Smooth muscle cell (in vitro differentiated cells): Measurements from ENCODE around the gene SCLT1. TPM values are rescaled to one million over a fixed set of nuclear protein-coding genes. Genes with fewer than 3 reads are reported as not detected.

Source experiments
- DNase-seq: peaks from one replicate; lab custom pipeline; 2025; ENCODE audit not compliant: unreplicated experiment; lab: John Stamatoyannopoulos, UW
- H2AFZ ChIP-seq: fragments of 200-600 bp; sonication (generic); 2 replicates; pipeline ENCODE4 v1.6.0; 2016; ENCODE audit warnings: antibody characterized with exemption, low read depth, mild to moderate bottlenecking
- H3F3A ChIP-seq: fragments of 200-600 bp; sonication (generic); 2 replicates; pipeline ENCODE4 v1.6.0; 2017; ENCODE audit warnings: antibody characterized with exemption, low read depth
- H3K27ac ChIP-seq: fragments of 200-600 bp; sonication (generic); 2 replicates; pipeline ENCODE4 v1.5.1; 2016; ENCODE audit warnings: low read depth, mild to moderate bottlenecking
- H3K27me3 ChIP-seq: fragments of 200-600 bp; sonication (generic); 2 replicates; pipeline ENCODE4 v1.6.1; 2016; ENCODE audit warnings: low read depth, mild to moderate bottlenecking
- H3K36me3 ChIP-seq: fragments of 200-600 bp; sonication (generic); 2 replicates; pipeline ENCODE4 v1.5.1; 2016; ENCODE audit warnings: low read depth
- H3K4me1 ChIP-seq: fragments of 200-600 bp; sonication (generic); 2 replicates; pipeline ENCODE4 v1.5.1; 2016; ENCODE audit warnings: low read depth
- H3K4me2 ChIP-seq: fragments of 200-600 bp; sonication (generic); 2 replicates; pipeline ENCODE4 v1.6.0; 2016; ENCODE audit warnings: mild to moderate bottlenecking
- H3K4me3 ChIP-seq: fragments of 200-600 bp; sonication (generic); 2 replicates; pipeline ENCODE4 v1.5.1; 2016; ENCODE audit warnings: mild to moderate bottlenecking
- H3K79me2 ChIP-seq: fragments of 200-600 bp; sonication (generic); 2 replicates; pipeline ENCODE4 v1.6.0; 2016; ENCODE audit warnings: low read depth, mild to moderate bottlenecking
- H3K9ac ChIP-seq: fragments of 200-600 bp; sonication (generic); 2 replicates; pipeline ENCODE4 v1.6.0; 2016; ENCODE audit warnings: low read depth
- H3K9me3 ChIP-seq: fragments of 200-600 bp; sonication (generic); replicated peaks from 2 replicates; pipeline ENCODE4 v1.5.1; 2016; ENCODE audit warnings: low read depth
- H4K20me1 ChIP-seq: fragments of 200-600 bp; sonication (generic); 2 replicates; pipeline ENCODE4 v1.6.0; 2016; ENCODE audit warnings: low read depth
- CTCF ChIP-seq: fragments of 200-600 bp; sonication (generic); IDR thresholded peaks from 2 replicates; pipeline ENCODE4 v1.5.1; 2017; ENCODE audit warnings: borderline replicate concordance, mild to moderate bottlenecking, antibody characterized with exemption; ENCODE audit not compliant: insufficient read depth, poor library complexity, severe bottlenecking
- WGBS: methylation state at CpG from one replicate; pipeline ENCODE4 v1.1.7; 2016; ENCODE audit warnings: low lambda C conversion rate; 5-methylcytosine and 5-hydroxymethylcytosine counted together
- polyA plus RNA-seq: library from polyadenylated mRNA; unstranded; fragments of >200 nt; fragmentation: Nextera tagmentation; extraction: Ambion mirVana; gene quantifications from 2 replicates; pipeline ENCODE4 v1.2.1, GENCODE V29; 2016
- total RNA-seq: library from RNA; depleted of rRNA; stranded (reverse); fragments of >200 nt; gene quantifications from 2 replicates; pipeline ENCODE4 v1.2.3, GENCODE V29; 2014

SCLT1 gene
- total and polyA plus RNA-seq, 2 experiments from 2014 or later: 6.9 to 10.2 TPM

- no peaks in the 10 kb centered on the region for H3K79me2 ChIP-seq
- H3F3A ChIP-seq: no peaks in the 10 kb centered on the region
- H2AFZ ChIP-seq: no peak overlapping the region
- 77% methylated on average over 3 of the region's 3 CpGs for WGBS
- no peak overlapping the region for H3K4me3 ChIP-seq
- H3K36me3 ChIP-seq: no peaks in the 10 kb centered on the region
- H4K20me1 ChIP-seq: no peaks in the 10 kb centered on the region
- H3K27me3 ChIP-seq: no peaks in the 10 kb centered on the region
- DNase-seq: no peak
- no peak for TF ChIP-seq CTCF
- no peak overlapping the region for H3K9ac ChIP-seq
- no peaks in the 10 kb centered on the region for H3K9me3 ChIP-seq
- no peak overlapping the region for H3K4me2 ChIP-seq
- no peak overlapping the region for H3K27ac ChIP-seq
- peaks cover 17% of the 10 kb centered on the region for H3K4me1 ChIP-seq
Measured at GRCh38 chr4:129110931-129111330, 17.6 kb upstream of the SCLT1 start.

- no peaks in the 10 kb centered on the region for H3K79me2 ChIP-seq
- TF ChIP-seq CTCF: no peak
- no peak for DNase-seq
- H3K27me3 ChIP-seq: no peaks in the 10 kb centered on the region
- no peak overlapping the region for H3K27ac ChIP-seq
- no peak overlapping the region for H3K9ac ChIP-seq
- no peaks in the 10 kb centered on the region for H3F3A ChIP-seq
- H2AFZ ChIP-seq: no peak overlapping the region
- H3K4me1 ChIP-seq: peaks cover 17% of the 10 kb centered on the region
- H3K4me2 ChIP-seq: no peak overlapping the region
- H4K20me1 ChIP-seq: no peaks in the 10 kb centered on the region
- no peak overlapping the region for H3K4me3 ChIP-seq
- 94% methylated on average over 3 of the region's 3 CpGs for WGBS
- no peaks in the 10 kb centered on the region for H3K36me3 ChIP-seq
- no peaks in the 10 kb centered on the region for H3K9me3 ChIP-seq
Measured at GRCh38 chr4:129109965-129110824, 16.9 kb upstream of the SCLT1 start.

- TF ChIP-seq CTCF: no peak
- peaks cover 7% of the 10 kb centered on the region for H3F3A ChIP-seq
- no peak overlapping the region for H3K4me2 ChIP-seq
- no peak overlapping the region for H2AFZ ChIP-seq
- no peak overlapping the region for H3K4me3 ChIP-seq
- H3K9me3 ChIP-seq: no peaks in the 10 kb centered on the region
- H3K27ac ChIP-seq: no peak overlapping the region
- no peaks in the 10 kb centered on the region for H3K27me3 ChIP-seq
- H3K9ac ChIP-seq: no peak overlapping the region
- DNase-seq: no peak
- no peaks in the 10 kb centered on the region for H3K79me2 ChIP-seq
- no peaks in the 10 kb centered on the region for H3K36me3 ChIP-seq
- no peaks in the 10 kb centered on the region for H4K20me1 ChIP-seq
- H3K4me1 ChIP-seq: peaks cover 6% of the 10 kb centered on the region
Measured at GRCh38 chr4:129098531-129099001, 5.2 kb upstream of the SCLT1 start.
